Neuronal stem cell (in vitro differentiated cells): ENCODE data around the gene BPIFB1.

ENCODE experiments used
- DNase-seq: peaks from one replicate; pipeline ENCODE4 v3.0.0-alpha.2; 2013; ENCODE audit warnings: low spot score
- H2AFZ ChIP-seq: one replicate; pipeline ENCODE4 v1.6.1; 2013; ENCODE audit warnings: mild to moderate bottlenecking, low read length, inconsistent platforms
- H2AK5ac ChIP-seq: 2 replicates; pipeline ENCODE4 v1.6.1; 2013; ENCODE audit warnings: low read depth, mild to moderate bottlenecking, inconsistent platforms, low read length, moderate library complexity, mixed read lengths
- H2BK120ac ChIP-seq: 2 replicates; pipeline ENCODE4 v1.6.1; 2013; ENCODE audit warnings: low read depth, mild to moderate bottlenecking, inconsistent platforms, low read length, moderate library complexity, mixed read lengths
- H2BK12ac ChIP-seq: one replicate; pipeline ENCODE4 v1.6.1; 2013; ENCODE audit warnings: low read length, inconsistent platforms
- H2BK15ac ChIP-seq: 2 replicates; pipeline ENCODE4 v1.6.1; 2013; ENCODE audit warnings: mild to moderate bottlenecking, low read length, inconsistent platforms, mixed read lengths
- H2BK5ac ChIP-seq: one replicate; pipeline ENCODE4 v1.6.1; 2013; ENCODE audit warnings: inconsistent platforms, mild to moderate bottlenecking, low read length, moderate library complexity
- H3K14ac ChIP-seq: one replicate; pipeline ENCODE4 v1.6.1; 2013; ENCODE audit warnings: low read length, inconsistent platforms
- H3K18ac ChIP-seq: 2 replicates; pipeline ENCODE4 v1.6.1; 2013; ENCODE audit warnings: low read length, inconsistent platforms
- H3K23ac ChIP-seq: 2 replicates; pipeline ENCODE4 v1.6.1; 2013; ENCODE audit warnings: low read depth, mild to moderate bottlenecking, mixed read lengths, low read length, inconsistent platforms; ENCODE audit not compliant: poor library complexity
- H3K27ac ChIP-seq: replicated peaks from 3 replicates; pipeline ENCODE4 v1.5.1; 2013; ENCODE audit warnings: low read length, inconsistent platforms
- H3K27me3 ChIP-seq, 3 experiments: 2 replicates each; pipeline ENCODE4 v1.6.1; 2013; ENCODE audit warnings: low read length in 3 of 3, mild to moderate bottlenecking in 2 of 3, inconsistent platforms in 1 of 3, low read depth in 1 of 3, mixed read lengths in 1 of 3, moderate library complexity in 1 of 3; ENCODE audit not compliant: control insufficient read depth in 3 of 3, insufficient read depth in 3 of 3
- H3K36me3 ChIP-seq, 2 donors: replicated peaks in 1 of 2; 2 replicates each; pipeline ENCODE4 v1.6.1; 2013; ENCODE audit warnings: low read length in 2 of 2; ENCODE audit not compliant: control insufficient read depth in 2 of 2, insufficient read depth in 2 of 2
- H3K4ac ChIP-seq: 2 replicates; pipeline ENCODE4 v1.6.1; 2013; ENCODE audit warnings: inconsistent platforms, mild to moderate bottlenecking, low read length, moderate library complexity
- H3K4me1 ChIP-seq, 2 donors: 1 replicate in 1 of 2; 2 replicates in 1 of 2; pipeline ENCODE4 v1.6.1; 2013; ENCODE audit warnings: low read length in 2 of 2, low read depth in 1 of 2; ENCODE audit not compliant: control insufficient read depth in 2 of 2, insufficient read depth in 1 of 2
- H3K4me2 ChIP-seq: one replicate; pipeline ENCODE4 v1.6.1; 2013; ENCODE audit warnings: mild to moderate bottlenecking, low read length, inconsistent platforms; ENCODE audit not compliant: insufficient read depth, poor library complexity, severe bottlenecking
- H3K4me3 ChIP-seq, 2 donors: 2 replicates each; pipeline ENCODE4 v1.5.1; 2013; ENCODE audit warnings: low read length in 2 of 2, mild to moderate bottlenecking in 2 of 2, inconsistent platforms in 1 of 2, moderate library complexity in 1 of 2
- H3K79me1 ChIP-seq: one replicate; pipeline ENCODE4 v1.6.1; 2013; ENCODE audit warnings: low read depth, mild to moderate bottlenecking, inconsistent platforms, low read length, moderate library complexity
- H3K9ac ChIP-seq: one replicate; pipeline ENCODE4 v1.6.1; 2013; ENCODE audit warnings: mild to moderate bottlenecking, low read depth, low read length, inconsistent platforms; ENCODE audit not compliant: poor library complexity
- H3K9me3 ChIP-seq, 2 donors: replicated peaks in 1 of 2; 2 replicates each; pipeline versions ENCODE3 to v1.6.1; 2013; ENCODE audit warnings: low read length in 2 of 2, mild to moderate bottlenecking in 2 of 2, inconsistent platforms in 1 of 2, low read depth in 1 of 2, mixed read lengths in 1 of 2, moderate library complexity in 1 of 2; ENCODE audit not compliant: control insufficient read depth in 2 of 2, insufficient read depth in 1 of 2
- H4K8ac ChIP-seq: one replicate; pipeline ENCODE4 v1.6.1; 2013; ENCODE audit warnings: low read depth, mild to moderate bottlenecking, inconsistent platforms, low read length, moderate library complexity
- H4K91ac ChIP-seq: one replicate; pipeline ENCODE4 v1.6.1; 2013; ENCODE audit warnings: low read length, low read depth, mild to moderate bottlenecking, inconsistent platforms; ENCODE audit not compliant: poor library complexity
- WGBS, 2 donors: extraction: QIAGEN DNeasy Blood & Tissue Kit; methylation state at CpG; one replicate each; pipeline ENCODE4 v1.1.7; 2013; ENCODE audit warnings: missing lambda C conversion rate in 2 of 2, mixed read lengths in 1 of 2; ENCODE audit not compliant: insufficient read length in 2 of 2, insufficient replicate concordance in 1 of 2; ENCODE audit errors: extremely low coverage in 2 of 2; 5-methylcytosine and 5-hydroxymethylcytosine counted together

Gene BPIFB1

GRCh38 chr20:33282196-33282934 is 649 bp upstream of the BPIFB1 start:
- no peak overlapping the region for H3K27ac ChIP-seq
- peaks cover 0 to 7% of the 10 kb centered on the region in 2 donors for H3K4me1 ChIP-seq
- no peaks in the 10 kb centered on the region for H3K36me3 ChIP-seq
- no CpG with 5 or more reads among the region's 8 CpGs for WGBS, 2 donors
- H2AK5ac ChIP-seq = no peak overlapping the region
- H3K79me1 ChIP-seq = no peaks in the 10 kb centered on the region
- H3K4ac ChIP-seq = no peak overlapping the region
- no peak overlapping the region for H3K23ac ChIP-seq
- H3K14ac ChIP-seq = no peak overlapping the region
- H2BK120ac ChIP-seq = no peak overlapping the region
- H2BK12ac ChIP-seq = no peak overlapping the region
- no peak overlapping the region for H3K18ac ChIP-seq
- no peak overlapping the region for H2AFZ ChIP-seq
- H3K9ac ChIP-seq = no peak overlapping the region
- peaks cover 0 to 26% (median 0%) of the 10 kb centered on the region in 3 experiments for H3K27me3 ChIP-seq
- no peak overlapping the region for H3K4me2 ChIP-seq
- no peak overlapping the region for H2BK15ac ChIP-seq
- no peaks in the 10 kb centered on the region for H3K9me3 ChIP-seq
- no peak overlapping the region for H3K4me3 ChIP-seq
- H4K8ac ChIP-seq = no peak overlapping the region
- no peak for DNase-seq
- no peak overlapping the region for H2BK5ac ChIP-seq
- no peak overlapping the region for H4K91ac ChIP-seq

- H3K9ac ChIP-seq = no peak overlapping the region
- peaks cover 0 to 21% (median 0%) of the 10 kb centered on the region in 3 experiments for H3K27me3 ChIP-seq
- H3K4me2 ChIP-seq = no peak overlapping the region
- H2AFZ ChIP-seq = no peak overlapping the region
- no peak overlapping the region for H2BK12ac ChIP-seq
- H2BK120ac ChIP-seq = no peak overlapping the region
- no peak overlapping the region for H3K4ac ChIP-seq
- DNase-seq = no peak
- no peak overlapping the region for H3K14ac ChIP-seq
- no CpG with 5 or more reads among the region's 4 CpGs for WGBS, 2 donors
- H3K18ac ChIP-seq = peak overlapping the region; percentile 42
- peaks cover 0 to 1% of the 10 kb centered on the region in 2 donors for H3K4me1 ChIP-seq
- H2AK5ac ChIP-seq = no peak overlapping the region
- H3K4me3 ChIP-seq = no peak overlapping the region
- no peak overlapping the region for H4K8ac ChIP-seq
- no peaks in the 10 kb centered on the region for H3K79me1 ChIP-seq
- H3K27ac ChIP-seq = no peak overlapping the region
- no peak overlapping the region for H4K91ac ChIP-seq
- H3K36me3 ChIP-seq = no peaks in the 10 kb centered on the region
- H3K9me3 ChIP-seq = no peaks in the 10 kb centered on the region
- H2BK5ac ChIP-seq = no peak overlapping the region
- H3K23ac ChIP-seq = no peak overlapping the region
- H2BK15ac ChIP-seq = no peak overlapping the region
These were observed 1.3 kb downstream of the BPIFB1 start for GRCh38 chr20:33284284-33284683.

- H3K4me3 ChIP-seq = no peak overlapping the region
- no peak overlapping the region for H3K18ac ChIP-seq
- no peak overlapping the region for H3K14ac ChIP-seq
- H3K27me3 ChIP-seq = peaks cover 0 to 20% (median 0%) of the 10 kb centered on the region in 3 experiments
- no peak overlapping the region for H3K9ac ChIP-seq
- no peak overlapping the region for H4K91ac ChIP-seq
- peaks cover 0 to 1% of the 10 kb centered on the region in 2 donors for H3K4me1 ChIP-seq
- no peak overlapping the region for H3K23ac ChIP-seq
- H2BK15ac ChIP-seq = no peak overlapping the region
- H3K4ac ChIP-seq = no peak overlapping the region
- H3K36me3 ChIP-seq = no peaks in the 10 kb centered on the region
- no peak overlapping the region for H2BK5ac ChIP-seq
- no peak overlapping the region for H4K8ac ChIP-seq
- no peak overlapping the region for H2AFZ ChIP-seq
- no peak for DNase-seq
- H2AK5ac ChIP-seq = no peak overlapping the region
- no peak overlapping the region for H2BK12ac ChIP-seq
- no peak overlapping the region for H2BK120ac ChIP-seq
- H3K79me1 ChIP-seq = no peaks in the 10 kb centered on the region
- no peak overlapping the region for H3K27ac ChIP-seq
- H3K9me3 ChIP-seq = no peaks in the 10 kb centered on the region
- WGBS, 2 donors = no CpG with 5 or more reads among the region's 2 CpGs
- no peak overlapping the region for H3K4me2 ChIP-seq
These were observed 1.9 kb downstream of the BPIFB1 start for GRCh38 chr20:33284937-33285336.

- Histone ChIP-seq H2BK15ac (no peak overlapping the region), H3K4me3 (no peak overlapping the region), H3K9me3 (no peaks in the 10 kb centered on the region), H3K14ac (no peak overlapping the region), H2AFZ (no peak overlapping the region), H3K23ac (no peak overlapping the region), H3K4ac (no peak overlapping the region), H3K9ac (no peak overlapping the region), H3K4me2 (no peak overlapping the region), H2BK12ac (no peak overlapping the region), H2AK5ac (no peak overlapping the region), H3K18ac (no peak overlapping the region), H4K91ac (no peak overlapping the region), H2BK5ac (no peak overlapping the region), H3K79me1 (peaks cover 2% of the 10 kb centered on the region), H3K36me3 (no peaks in the 10 kb centered on the region), H3K4me1 (peaks cover 0 to 1% of the 10 kb centered on the region in 2 donors), H3K27ac (no peak overlapping the region), H4K8ac (no peak overlapping the region), H2BK120ac (no peak overlapping the region), H3K27me3 (peaks cover 0 to 17% (median 0%) of the 10 kb centered on the region in 3 experiments)
- WGBS, 2 donors = no CpG with 5 or more reads among the region's 10 CpGs
- no peak for DNase-seq
These were observed 3.0 kb downstream of the BPIFB1 start for GRCh38 chr20:33285861-33286495.
